Ramos (cell line): ENCODE results near the gene INAFM2.

Experiments
- in situ Hi-C: fragments of 300-500 bp; cut with MboI; formaldehyde crosslinking; loops from one replicate; pipeline ENCODE4 v1.14.3; 2022; ENCODE audit warnings: low sequenced_read_pairs; ENCODE audit not compliant: unreplicated experiment

The INAFM2 gene

GRCh38 chr15:40372981-40373380, 49.5 kb downstream of the INAFM2 start:
- in situ Hi-C loops = no loop called here
